ENCODE results near the gene WNT9B.
"Not testable (repeated sequence)": the region's sequence is repeated elsewhere in the genome, so short reads cannot be mapped to it uniquely, and the experiment has no call there.

WNT9B gene

GRCh38 chr17:46821482-46822387, 29.6 kb upstream of the WNT9B start:
- in situ Hi-C loops (cut with MboI; ENCODE audit: low sequenced_read_pairs): no loop called here

GRCh38 chr17:46822388-46822921, 28.9 kb upstream of the WNT9B start:
- in situ Hi-C loops (cut with MboI; ENCODE audit: low sequenced_read_pairs): no loop called here

GRCh38 chr17:46823657-46824056, 27.7 kb upstream of the WNT9B start:
- in situ Hi-C loops (cut with MboI; ENCODE audit: low sequenced_read_pairs): no loop called here

- in situ Hi-C loops (cut with MboI; ENCODE audit: low sequenced_read_pairs): no loop called here
Measured at GRCh38 chr17:46826116-46826515, 25.3 kb upstream of the WNT9B start.

- in situ Hi-C loops (cut with MboI; ENCODE audit: low sequenced_read_pairs): no loop called here
Measured at GRCh38 chr17:46827274-46827673, 24.1 kb upstream of the WNT9B start.

GRCh38 chr17:46831573-46832330, 19.6 kb upstream of the WNT9B start:
- in situ Hi-C loops (cut with MboI; ENCODE audit: low sequenced_read_pairs): no loop called here

- in situ Hi-C loops (cut with MboI; ENCODE audit: low sequenced_read_pairs): no loop called here
Measured at GRCh38 chr17:46832331-46832821, 19.0 kb upstream of the WNT9B start.

- in situ Hi-C loops (cut with MboI; ENCODE audit: low sequenced_read_pairs): no loop called here
Measured at GRCh38 chr17:46832945-46833839, 18.2 kb upstream of the WNT9B start.

GRCh38 chr17:46833840-46834208, 17.6 kb upstream of the WNT9B start:
- in situ Hi-C loops (cut with MboI; ENCODE audit: low sequenced_read_pairs): no loop called here

- in situ Hi-C loops (cut with MboI; ENCODE audit: low sequenced_read_pairs): no loop called here
Measured at GRCh38 chr17:46834846-46835245, 16.5 kb upstream of the WNT9B start.

- in situ Hi-C loops (cut with MboI; ENCODE audit: low sequenced_read_pairs): no loop called here
Measured at GRCh38 chr17:46836500-46836899, 14.9 kb upstream of the WNT9B start.

- in situ Hi-C loops (cut with MboI; ENCODE audit: low sequenced_read_pairs): no loop called here
Measured at GRCh38 chr17:46837521-46837920, 13.9 kb upstream of the WNT9B start.

GRCh38 chr17:46839211-46839610, 12.2 kb upstream of the WNT9B start:
- in situ Hi-C loops (cut with MboI; ENCODE audit: low sequenced_read_pairs): no loop called here

- in situ Hi-C loops (cut with MboI; ENCODE audit: low sequenced_read_pairs): not testable (repeated sequence)
Measured at GRCh38 chr17:46840596-46840995, 10.8 kb upstream of the WNT9B start.

- in situ Hi-C loops (cut with MboI; ENCODE audit: low sequenced_read_pairs): no loop called here
Measured at GRCh38 chr17:46841561-46842379, 9.6 kb upstream of the WNT9B start.

GRCh38 chr17:46842835-46843234, 8.5 kb upstream of the WNT9B start:
- in situ Hi-C loops (cut with MboI; ENCODE audit: low sequenced_read_pairs): no loop called here

GRCh38 chr17:46847204-46848191, 3.9 kb upstream of the WNT9B start:
- in situ Hi-C loops (cut with MboI; ENCODE audit: low sequenced_read_pairs): no loop called here

- in situ Hi-C loops (cut with MboI; ENCODE audit: low sequenced_read_pairs): no loop called here
Measured at GRCh38 chr17:46848534-46848933, 2.8 kb upstream of the WNT9B start.

GRCh38 chr17:46850688-46851028, 725 bp upstream of the WNT9B start:
- in situ Hi-C loops (cut with MboI; ENCODE audit: low sequenced_read_pairs): no loop called here

Data from hTERT RPE-1 (cell line).